Stimulated activated CD4-positive, alpha-beta T cell treated with anti-CD3 and anti-CD28 coated beads, Interleukin-4, amount 100 ng/mL, for 4 hours (primary cell): ENCODE results near the gene OR13J1.

Experiments used
- DNase-seq, 2 experiments: peaks; one replicate each; pipeline ENCODE4 v3.0.0-alpha.2; 2020

Gene OR13J1

DNA sequence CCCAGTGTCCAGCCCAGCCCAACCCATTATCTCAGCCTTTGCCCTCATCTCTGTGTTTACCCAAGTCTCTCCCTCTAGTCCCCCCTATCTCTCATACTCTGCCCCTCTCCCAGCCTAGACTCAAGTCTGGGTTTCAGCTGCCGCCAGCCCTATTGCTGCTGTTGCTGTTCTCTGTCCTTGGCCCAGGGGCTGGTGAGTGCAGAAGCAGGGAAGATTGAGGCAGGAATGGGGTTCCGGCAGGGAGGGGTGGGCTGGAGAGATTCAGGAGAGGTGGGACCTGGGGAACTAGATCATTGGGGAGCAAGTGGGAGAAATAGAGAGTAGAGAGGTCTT lies 40.5 kb downstream of the OR13J1 start:
- DNase-seq: no peak

DNA sequence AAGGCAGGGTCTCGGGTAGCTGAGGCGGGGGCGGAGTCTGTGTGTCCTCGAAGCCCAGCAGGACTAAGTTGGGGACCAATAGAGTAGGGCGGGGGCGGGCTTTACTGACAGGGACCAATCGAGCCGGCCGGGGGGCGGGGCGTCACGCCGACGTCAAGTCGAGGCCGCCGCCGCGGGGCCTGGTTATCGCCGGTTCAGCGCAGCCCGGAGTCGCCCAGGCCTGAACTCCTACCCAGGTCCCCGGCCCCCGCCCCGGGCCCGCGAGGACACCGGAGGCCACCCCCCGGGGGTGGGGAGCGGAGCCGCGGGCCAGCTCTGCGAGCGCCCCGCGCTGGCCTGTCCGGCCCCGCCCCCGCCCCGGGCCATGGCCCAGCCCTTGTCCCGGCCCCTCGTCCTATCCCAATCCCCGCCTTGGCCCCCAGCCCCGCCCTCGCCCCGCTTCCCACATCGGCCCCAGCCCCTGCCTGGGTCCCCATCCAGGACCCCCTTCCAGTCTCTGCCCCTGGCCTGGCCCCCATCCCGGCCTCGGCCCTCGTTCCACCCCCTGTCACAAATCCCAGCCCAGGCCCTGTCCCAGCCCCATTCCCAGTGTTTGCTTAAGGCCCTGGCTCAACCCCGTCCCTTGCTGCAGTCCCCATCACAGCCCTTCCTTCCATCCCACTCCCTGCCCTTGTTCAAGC lies 41.0 kb downstream of the OR13J1 start, which contains the start of gene TMEM8B:
Gene TMEM8B, plus strand, starts transcription at position 145 of the 680 bp plus-strand sequence. Its CDS starts 220 bp downstream, at position 365.
- DNase-seq: peak; percentile 93 to 96

DNA sequence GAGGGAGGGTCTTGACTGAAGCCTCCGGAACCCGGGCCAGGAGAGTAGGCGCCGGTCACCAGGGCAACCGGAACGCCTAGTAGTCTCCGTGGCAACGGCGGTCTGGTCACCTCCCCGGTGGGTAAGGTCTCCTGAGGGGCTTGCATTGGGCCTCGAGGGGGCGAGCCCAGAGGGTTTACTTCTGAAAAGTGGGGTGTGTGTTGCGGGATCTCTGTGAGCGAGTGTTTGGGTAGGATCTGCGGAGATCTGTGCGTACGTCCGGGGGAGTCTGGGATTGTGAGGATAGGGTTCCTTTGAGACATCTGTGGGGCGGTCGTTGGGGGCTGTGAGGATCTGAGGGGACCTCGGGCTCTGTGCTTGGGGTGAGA lies 41.5 kb downstream of the OR13J1 start, which contains the start of gene FAM221B:
Gene FAM221B, minus strand, starts transcription at position 17 of the 368 bp plus-strand sequence. CDS start 2,571 bp downstream, outside the sequence.
- peak in 1 of 2 experiments; percentile 25 for DNase-seq

- DNase-seq: no peak
Observed at GRCh38 chr9:35827486-35827885, 42.7 kb downstream of the OR13J1 start.

DNA sequence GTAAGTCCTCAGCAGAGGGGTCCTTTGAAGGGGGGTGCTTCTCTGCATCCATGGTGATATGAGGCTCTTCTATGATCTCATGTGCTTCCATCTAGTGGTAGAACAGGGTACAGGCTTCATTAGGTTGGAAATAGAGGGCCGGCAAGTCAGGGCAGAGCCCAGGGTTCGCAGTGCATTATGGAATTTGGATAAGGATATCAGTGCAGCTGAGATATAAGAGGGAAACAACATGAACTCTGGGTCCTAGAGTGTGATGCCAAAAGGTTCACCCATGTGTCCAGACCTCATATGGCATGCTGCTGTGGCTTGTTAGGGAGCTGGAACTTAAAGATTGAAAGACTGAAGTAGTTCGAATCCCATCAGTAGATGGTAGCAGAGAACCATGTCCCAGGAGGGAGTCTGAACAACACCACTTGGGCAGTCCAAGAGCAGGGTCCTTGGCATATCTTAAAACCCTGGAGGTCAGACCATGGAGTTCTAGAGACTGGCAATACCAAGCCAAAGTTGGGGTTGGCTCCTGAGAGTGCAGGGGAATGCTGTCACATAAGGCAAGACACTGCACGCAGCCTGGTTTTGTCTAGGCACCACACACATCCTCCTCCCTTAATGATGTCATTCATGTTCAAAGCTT lies 44.0 kb downstream of the OR13J1 start:
- no peak for DNase-seq

DNA sequence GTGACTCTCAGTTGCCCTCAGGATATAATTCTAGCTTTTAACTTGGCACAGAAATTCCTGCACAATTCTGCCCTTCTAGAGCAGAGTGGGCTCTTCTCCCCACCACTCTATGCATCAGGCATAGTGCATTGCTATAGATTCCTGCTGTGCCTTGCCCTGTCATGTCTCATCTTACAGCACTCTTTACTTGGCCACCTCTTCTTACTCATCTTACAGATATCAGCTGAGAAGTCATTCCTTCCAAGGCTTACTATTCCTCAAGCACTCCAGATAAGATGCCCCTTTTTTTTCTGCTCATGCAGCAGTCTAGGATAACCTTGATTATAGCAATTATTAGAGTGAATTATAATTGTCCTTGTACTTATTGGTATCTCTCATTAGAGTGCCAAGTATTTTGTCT lies 47.3 kb downstream of the OR13J1 start:
- DNase-seq: no peak

DNA sequence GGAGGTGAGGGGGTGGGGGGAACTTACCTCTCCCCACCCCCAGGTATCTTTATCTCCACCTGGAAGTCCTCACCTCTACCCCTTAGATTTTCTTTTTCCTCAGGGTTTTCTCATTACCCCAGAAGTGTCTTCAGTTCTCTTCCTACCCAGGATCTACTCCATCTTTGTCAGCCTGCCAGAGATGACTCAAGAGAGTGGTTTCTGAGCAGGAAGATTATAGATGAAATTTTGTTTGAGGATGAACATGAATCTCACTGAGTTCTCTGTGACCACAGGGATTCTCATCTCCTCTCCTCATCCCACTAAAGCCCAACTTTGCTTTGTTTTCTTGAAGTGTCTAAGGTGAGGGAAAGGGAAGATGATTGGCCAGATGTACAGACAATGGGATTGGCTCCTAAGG lies 50.1 kb downstream of the OR13J1 start:
- DNase-seq: no peak
